8988T (cell line): ENCODE measurements around the gene COX4I1.
"Not testable (repeated sequence)": the region's sequence is repeated elsewhere in the genome, so short reads cannot be mapped to it uniquely, and the experiment has no call there.

Experiments used
- DNase-seq: peaks from one replicate; pipeline ENCODE4 v3.0.0; 2011

The COX4I1 gene

GRCh38 chr16:85805442-85806045 is 6.0 kb downstream of the COX4I1 start:
- DNase-seq: no peak

GRCh38 chr16:85806539-85806938 is 7.0 kb downstream of the COX4I1 start:
- DNase-seq: no peak

GRCh38 chr16:85807340-85807739 is 7.8 kb downstream of the COX4I1 start:
- DNase-seq: not testable (repeated sequence)

GRCh38 chr16:85808104-85808503 is 8.6 kb downstream of the COX4I1 start:
- not testable (repeated sequence) for DNase-seq

- no peak for DNase-seq
Observed at GRCh38 chr16:85808926-85809325, 9.4 kb downstream of the COX4I1 start.

- DNase-seq: no peak
Observed at GRCh38 chr16:85809645-85810044, 10.2 kb downstream of the COX4I1 start.

- no peak for DNase-seq
Observed at GRCh38 chr16:85810097-85810741, 10.7 kb downstream of the COX4I1 start.

GRCh38 chr16:85810742-85811115 is 11.2 kb downstream of the COX4I1 start:
- DNase-seq: no peak

- no peak for DNase-seq
Observed at GRCh38 chr16:85812031-85812807, 12.7 kb downstream of the COX4I1 start.

GRCh38 chr16:85812811-85813700 is 13.6 kb downstream of the COX4I1 start:
- DNase-seq: no peak

- no peak for DNase-seq
Observed at GRCh38 chr16:85816159-85816558, 16.7 kb downstream of the COX4I1 start.

- DNase-seq: not testable (repeated sequence)
Observed at GRCh38 chr16:85817195-85817594, 17.7 kb downstream of the COX4I1 start.

- peak; percentile 87 for DNase-seq
Observed at GRCh38 chr16:85819245-85819644, 19.8 kb downstream of the COX4I1 start.

- DNase-seq: no peak
Observed at GRCh38 chr16:85819771-85820170, 20.3 kb downstream of the COX4I1 start.

- DNase-seq: no peak
Observed at GRCh38 chr16:85820604-85821372, 21.3 kb downstream of the COX4I1 start.

- DNase-seq: peak; percentile 97
Observed at GRCh38 chr16:85821390-85822135, 22.1 kb downstream of the COX4I1 start.

- DNase-seq: no peak
Observed at GRCh38 chr16:85822145-85822544, 22.6 kb downstream of the COX4I1 start.

- no peak for DNase-seq
Observed at GRCh38 chr16:85823328-85823920, 23.9 kb downstream of the COX4I1 start.

- no peak for DNase-seq
Observed at GRCh38 chr16:85824161-85825135, 25.0 kb downstream of the COX4I1 start.

- no peak for DNase-seq
Observed at GRCh38 chr16:85825326-85825725, 25.8 kb downstream of the COX4I1 start.
